Choroid plexus epithelial cell (primary cell): ENCODE measurements around the gene NAA30.
A peak's percentile ranks its signal among the peaks of the same experiment; 100 is the strongest.
"Not testable (repeated sequence)": the region's sequence is repeated elsewhere in the genome, so short reads cannot be mapped to it uniquely, and the experiment has no call there.

Experiments used
- DNase-seq: peaks from one replicate; pipeline ENCODE4 v3.0.0-alpha.2; 2010; ENCODE audit warnings: low read depth
- H3K4me3 ChIP-seq: 2 replicates; pipeline ENCODE4 v1.5.1; 2011; ENCODE audit warnings: low read depth, mild to moderate bottlenecking, control low read depth, low read length, moderate library complexity
- CTCF ChIP-seq: conservative IDR thresholded peaks from 2 replicates; pipeline ENCODE4 v1.5.1; 2011; ENCODE audit warnings: low read depth, mild to moderate bottlenecking, control low read depth, inconsistent platforms, low read length, moderate library complexity

NAA30 gene

GRCh38 chr14:57362361-57362760 is 28.0 kb upstream of the NAA30 start:
- no peak overlapping the region for H3K4me3 ChIP-seq
- TF ChIP-seq CTCF: no peak
- no peak for DNase-seq

- TF ChIP-seq CTCF: no peak
- H3K4me3 ChIP-seq: no peak overlapping the region
- no peak for DNase-seq
These were observed 25.5 kb upstream of the NAA30 start for GRCh38 chr14:57364659-57365450.

- not testable (repeated sequence) for H3K4me3 ChIP-seq, DNase-seq
These were observed 20.2 kb upstream of the NAA30 start for GRCh38 chr14:57370187-57370586.

GRCh38 chr14:57371013-57371412 is 19.4 kb upstream of the NAA30 start:
- DNase-seq: no peak
- H3K4me3 ChIP-seq: no peak overlapping the region
- no peak for TF ChIP-seq CTCF

GRCh38 chr14:57375156-57375555 is 15.2 kb upstream of the NAA30 start:
- no peak for TF ChIP-seq CTCF
- H3K4me3 ChIP-seq: no peak overlapping the region
- DNase-seq: no peak

GRCh38 chr14:57378661-57379060 is 11.7 kb upstream of the NAA30 start:
- TF ChIP-seq CTCF: peak; percentile 37
- DNase-seq: peak; percentile 35
- no peak overlapping the region for H3K4me3 ChIP-seq

GRCh38 chr14:57380935-57381334 is 9.5 kb upstream of the NAA30 start:
- no peak for TF ChIP-seq CTCF

More at GRCh38 chr14:57380935-57381334, 9.5 kb upstream of the NAA30 start:
- DNase-seq: no peak
- no peak overlapping the region for H3K4me3 ChIP-seq
